Natural killer cell (primary cell): ENCODE results near the gene TBKBP1. TPM values are rescaled to one million over a fixed set of nuclear protein-coding genes. Genes with fewer than 3 reads are reported as not detected.

Experiments
- ATAC-seq, 3 donors: fragments of 150-1000 bp in 2 of 3; fragments of 200-7000 bp in 1 of 3; cut with Tn5 transposase; 1 replicate in 1 of 3; 2 replicates in 2 of 3; pipeline ENCODE4 v1.10.0; 2021; ENCODE audit warnings: mild to moderate bottlenecking in 2 of 3, moderate library complexity in 2 of 3
- DNase-seq, 2 donors: peaks; one replicate each; pipeline versions ENCODE4 v3.0.0 to v3.0.0-alpha.2; 2013 to 2021; ENCODE audit warnings: mixed read lengths in 1 of 2
- H3K27ac ChIP-seq: one replicate; pipeline ENCODE4 v1.5.1; 2013; ENCODE audit warnings: mild to moderate bottlenecking, low read length
- H3K27me3 ChIP-seq: one replicate; pipeline ENCODE4 v1.6.1; 2013; ENCODE audit warnings: low read length; ENCODE audit not compliant: control insufficient read depth, insufficient read depth
- H3K36me3 ChIP-seq: one replicate; pipeline ENCODE4 v1.6.1; 2013; ENCODE audit warnings: low read length; ENCODE audit not compliant: control insufficient read depth, insufficient read depth
- H3K4me1 ChIP-seq: one replicate; pipeline ENCODE4 v1.6.1; 2013; ENCODE audit warnings: low read length; ENCODE audit not compliant: control insufficient read depth, insufficient read depth
- H3K4me3 ChIP-seq: one replicate; pipeline ENCODE4 v1.5.1; 2013; ENCODE audit warnings: low read length
- H3K9me3 ChIP-seq: one replicate; pipeline ENCODE4 v1.6.1; 2013; ENCODE audit warnings: low read length; ENCODE audit not compliant: control insufficient read depth, insufficient read depth
- H3K27ac Mint-ChIP-seq, 2 donors: one replicate each; pipeline ENCODE4 v1.8.0; 2022; ENCODE audit warnings: mild to moderate bottlenecking in 2 of 2, mixed read lengths in 2 of 2, moderate library complexity in 1 of 2
- H3K27me3 Mint-ChIP-seq, 2 donors: one replicate each; pipeline ENCODE4 v1.8.0; 2022; ENCODE audit warnings: low read depth in 2 of 2, mixed read lengths in 2 of 2
- H3K36me3 Mint-ChIP-seq: one replicate; pipeline ENCODE4 v1.8.0; 2022; ENCODE audit warnings: mixed read lengths
- H3K4me1 Mint-ChIP-seq, 2 donors: one replicate each; pipeline ENCODE4 v1.8.0; 2022; ENCODE audit warnings: mixed read lengths in 2 of 2
- H3K4me3 Mint-ChIP-seq: one replicate; pipeline ENCODE4 v1.8.0; 2022; ENCODE audit warnings: mild to moderate bottlenecking, moderate library complexity, mixed read lengths
- H3K9me3 Mint-ChIP-seq, 2 donors: one replicate each; pipeline ENCODE4 v1.8.0; 2022; ENCODE audit warnings: mixed read lengths in 2 of 2
- WGBS: methylation state at CpG from one replicate; pipeline ENCODE4 v1.1.7; 2013; ENCODE audit warnings: missing lambda C conversion rate; ENCODE audit not compliant: insufficient coverage; 5-methylcytosine and 5-hydroxymethylcytosine counted together
- intact Hi-C: fragments of 100-400 bp; cut with micrococcal nuclease; formaldehyde crosslinking; loops from one replicate; pipeline ENCODE4 v1.14.2; 2022
- total RNA-seq, 4 donors: library from RNA; stranded (reverse); fragments of 120-200 nt in 1 of 4; gene quantifications; one replicate each; pipeline versions ENCODE4 v1.2.3 to v1.2.4, GENCODE V29; 2013 to 2022
- TF ChIP-seq, protein P1 (sequence below): fragments of 200-600 bp; IDR thresholded peaks from one replicate; pipeline ENCODE4 v1.8.0; 2022; ENCODE audit warnings: antibody characterized with exemption

Gene TBKBP1
- total RNA-seq, 3 donors from 2014 or later (not counting 1 experiment from before 2014, with no cell fraction given), result 21.4 to 38.9 (median 37.6) TPM

- Mint-ChIP-seq H3K9me3 (no peaks in the 10 kb centered on the region), H3K36me3 (peaks cover 7% of the 10 kb centered on the region), H3K27ac (peak overlapping the region; percentile 93 to 97), H3K4me1 (peaks cover 43 to 47% of the 10 kb centered on the region in 2 donors), H3K4me3 (peak overlapping the region; percentile 96), H3K27me3 (no peaks in the 10 kb centered on the region)
- H3K27me3 ChIP-seq, result no peaks in the 10 kb centered on the region
- intact Hi-C loops, result loop anchor here (1.0 kb wide), 2 partner anchors 10 to 16 kb away; no protein-coding TSS in a partner anchor
- TF ChIP-seq, protein P1, sequence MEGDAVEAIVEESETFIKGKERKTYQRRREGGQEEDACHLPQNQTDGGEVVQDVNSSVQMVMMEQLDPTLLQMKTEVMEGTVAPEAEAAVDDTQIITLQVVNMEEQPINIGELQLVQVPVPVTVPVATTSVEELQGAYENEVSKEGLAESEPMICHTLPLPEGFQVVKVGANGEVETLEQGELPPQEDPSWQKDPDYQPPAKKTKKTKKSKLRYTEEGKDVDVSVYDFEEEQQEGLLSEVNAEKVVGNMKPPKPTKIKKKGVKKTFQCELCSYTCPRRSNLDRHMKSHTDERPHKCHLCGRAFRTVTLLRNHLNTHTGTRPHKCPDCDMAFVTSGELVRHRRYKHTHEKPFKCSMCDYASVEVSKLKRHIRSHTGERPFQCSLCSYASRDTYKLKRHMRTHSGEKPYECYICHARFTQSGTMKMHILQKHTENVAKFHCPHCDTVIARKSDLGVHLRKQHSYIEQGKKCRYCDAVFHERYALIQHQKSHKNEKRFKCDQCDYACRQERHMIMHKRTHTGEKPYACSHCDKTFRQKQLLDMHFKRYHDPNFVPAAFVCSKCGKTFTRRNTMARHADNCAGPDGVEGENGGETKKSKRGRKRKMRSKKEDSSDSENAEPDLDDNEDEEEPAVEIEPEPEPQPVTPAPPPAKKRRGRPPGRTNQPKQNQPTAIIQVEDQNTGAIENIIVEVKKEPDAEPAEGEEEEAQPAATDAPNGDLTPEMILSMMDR, result no peak
- peak overlapping the region; percentile 74 for H3K27ac ChIP-seq
- peak overlapping the region; percentile 84 for H3K4me3 ChIP-seq
- ATAC-seq (no peak), DNase-seq (peak in 1 of 2 donors; percentile 75)
- H3K9me3 ChIP-seq, result no peaks in the 10 kb centered on the region
- peaks cover 17% of the 10 kb centered on the region for H3K4me1 ChIP-seq
- WGBS, result under 1% methylated on average over 26 of the region's 48 CpGs
- peaks cover 32% of the 10 kb centered on the region for H3K36me3 ChIP-seq
These were observed 43.9 kb upstream of the TBKBP1 start for GRCh38 chr17:47649972-47650524.

DNA sequence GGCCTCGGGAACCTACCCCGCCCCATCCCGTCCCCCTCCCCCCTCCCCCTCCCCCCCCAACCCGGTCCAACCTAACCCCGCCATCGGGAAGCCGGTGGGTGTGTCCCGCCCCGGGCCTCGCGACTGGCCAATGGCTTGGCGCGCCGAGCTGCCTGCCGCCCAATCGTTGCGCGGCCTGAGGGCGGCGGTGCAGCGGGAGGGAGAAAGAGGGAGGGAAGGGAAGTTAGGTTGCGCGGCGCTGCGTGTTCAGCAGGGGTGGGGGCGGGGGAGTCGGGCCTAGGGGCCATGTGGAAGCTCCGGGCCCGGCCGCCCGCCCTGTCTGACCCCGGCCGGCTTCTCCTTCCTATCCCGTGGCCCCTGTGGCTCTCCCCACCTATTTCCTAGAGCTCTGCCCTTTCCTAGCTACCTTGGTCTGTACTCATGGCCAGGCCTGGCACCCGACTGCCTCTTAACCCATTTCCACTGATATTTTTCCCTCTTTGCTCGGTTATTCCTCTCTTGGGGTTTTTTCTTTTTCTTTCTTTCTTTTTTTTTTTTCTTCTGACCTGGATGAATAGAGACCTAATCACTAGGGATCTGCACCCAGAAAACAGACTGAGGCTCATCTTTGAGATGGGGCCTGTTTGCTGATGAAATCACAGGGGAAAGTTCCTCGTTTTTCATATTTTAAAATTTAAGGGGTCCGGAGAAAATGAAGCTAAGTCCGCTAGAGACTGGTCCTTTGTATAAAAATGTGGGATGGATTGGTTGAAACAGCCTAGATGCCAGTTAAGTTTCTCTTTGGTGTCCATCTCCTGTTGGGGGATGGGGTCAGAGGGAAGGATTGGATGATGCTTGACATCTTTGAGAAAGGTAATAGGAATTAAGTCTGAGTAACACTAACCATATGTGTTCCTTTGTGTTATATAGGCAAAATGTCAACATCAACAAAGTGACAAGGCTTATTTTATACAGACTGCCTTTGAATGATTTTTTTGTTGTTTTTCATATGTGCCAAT, 43.1 kb upstream of the TBKBP1 start:
- peaks cover 17% of the 10 kb centered on the region for H3K4me1 ChIP-seq
- H3K27me3 ChIP-seq, result no peaks in the 10 kb centered on the region
- H3K36me3 ChIP-seq, result peaks cover 39% of the 10 kb centered on the region
- peaks cover 7% of the 10 kb centered on the region for H3K36me3 Mint-ChIP-seq
- TF ChIP-seq, protein P1, result no peak
- H3K4me1 Mint-ChIP-seq, result peaks cover 47 to 55% of the 10 kb centered on the region in 2 donors
- peak overlapping the region; percentile 94 for H3K4me3 Mint-ChIP-seq
- no peaks in the 10 kb centered on the region for H3K9me3 Mint-ChIP-seq
- H3K27me3 Mint-ChIP-seq, result no peaks in the 10 kb centered on the region
- DNase-seq (peak; percentile 81 to 94), ATAC-seq (peak; percentile 46 to 65 (median 50))
- peak overlapping the region; percentile 84 for H3K4me3 ChIP-seq
- no peaks in the 10 kb centered on the region for H3K9me3 ChIP-seq
- peak overlapping the region; percentile 90 to 97 for H3K27ac Mint-ChIP-seq
- peak overlapping the region; percentile 74 for H3K27ac ChIP-seq
- intact Hi-C loops, result no loop called here
- WGBS, result 2% methylated on average over 35 of the region's 39 CpGs

- Mint-ChIP-seq H3K27ac (peak overlapping the region; percentile 90 to 97), H3K4me1 (peaks cover 47 to 57% of the 10 kb centered on the region in 2 donors), H3K4me3 (peak overlapping the region; percentile 94), H3K9me3 (no peaks in the 10 kb centered on the region), H3K36me3 (peaks cover 8% of the 10 kb centered on the region), H3K27me3 (no peaks in the 10 kb centered on the region)
- H3K27ac ChIP-seq, result no peak overlapping the region
- H3K36me3 ChIP-seq, result peaks cover 46% of the 10 kb centered on the region
- intact Hi-C loops, result no loop called here
- TF ChIP-seq, protein P1, result no peak
- no peak for DNase-seq
- no peak for ATAC-seq
- no peaks in the 10 kb centered on the region for H3K27me3 ChIP-seq
- H3K4me1 ChIP-seq, result peaks cover 17% of the 10 kb centered on the region
- H3K9me3 ChIP-seq, result no peaks in the 10 kb centered on the region
- H3K4me3 ChIP-seq, result no peak overlapping the region
- WGBS, result 53% methylated on average over 2 of the region's 2 CpGs
These were observed 42.3 kb upstream of the TBKBP1 start for GRCh38 chr17:47651704-47652103.
